Activated CD4-positive, alpha-beta T cell treated with anti-CD3 and anti-CD28 coated beads, Interleukin-2, amount 50 U/mL, for 48 hours (primary cell): Measurements from ENCODE around the gene FBXW7.

ENCODE experiments used
- DNase-seq, 2 experiments: peaks; one replicate each; pipeline ENCODE4 v3.0.0-alpha.2; 2020

The FBXW7 gene

GRCh38 chr4:152509595-152510225 is 26.2 kb downstream of the FBXW7 start:
- DNase-seq = no peak

GRCh38 chr4:152508818-152509217 is 27.1 kb downstream of the FBXW7 start:
- DNase-seq = no peak

- DNase-seq = no peak
These were observed 27.5 kb downstream of the FBXW7 start for GRCh38 chr4:152508386-152508785.

- no peak for DNase-seq
These were observed 32.1 kb downstream of the FBXW7 start for GRCh38 chr4:152503653-152504290.

- no peak for DNase-seq
These were observed 33.9 kb downstream of the FBXW7 start for GRCh38 chr4:152501846-152502536.

- peak in 1 of 2 experiments; percentile 30 for DNase-seq
These were observed 35.0 kb downstream of the FBXW7 start for GRCh38 chr4:152500800-152501434.

- no peak for DNase-seq
These were observed 35.6 kb downstream of the FBXW7 start for GRCh38 chr4:152500275-152500674.

GRCh38 chr4:152499344-152499743 is 36.5 kb downstream of the FBXW7 start:
- no peak for DNase-seq

GRCh38 chr4:152494020-152494419 is 41.9 kb downstream of the FBXW7 start:
- DNase-seq = no peak

- DNase-seq = no peak
These were observed 47.6 kb downstream of the FBXW7 start for GRCh38 chr4:152488246-152488645.

- DNase-seq = no peak
These were observed 49.2 kb downstream of the FBXW7 start for GRCh38 chr4:152486429-152487389.

GRCh38 chr4:152485726-152486276 is 50.1 kb downstream of the FBXW7 start:
- DNase-seq = no peak

GRCh38 chr4:152482211-152482610 is 53.7 kb downstream of the FBXW7 start:
- no peak for DNase-seq

GRCh38 chr4:152480901-152481300 is 55.0 kb downstream of the FBXW7 start:
- DNase-seq = no peak

- DNase-seq = no peak
These were observed 55.6 kb downstream of the FBXW7 start for GRCh38 chr4:152480326-152480725.

GRCh38 chr4:152479428-152480026 is 56.4 kb downstream of the FBXW7 start:
- no peak for DNase-seq

GRCh38 chr4:152478461-152479237 is 57.2 kb downstream of the FBXW7 start:
- no peak for DNase-seq

GRCh38 chr4:152476796-152477195 is 59.1 kb downstream of the FBXW7 start:
- DNase-seq = no peak

- DNase-seq = no peak
These were observed 64.6 kb downstream of the FBXW7 start for GRCh38 chr4:152471251-152471792.

GRCh38 chr4:152468408-152468807 is 67.5 kb downstream of the FBXW7 start:
- no peak for DNase-seq

- no peak for DNase-seq
These were observed 68.8 kb downstream of the FBXW7 start for GRCh38 chr4:152467101-152467500.
